Stimulated activated memory B cell treated with anti-CD40 and anti-IgM and Interleukin-4, amounts not matched to agents 10 μg/mL and 1 μg/mL and 100 μg/mL, for 72 hours (primary cell): ENCODE results near the gene PRAME.
"Not testable (repeated sequence)": the region's sequence is repeated elsewhere in the genome, so short reads cannot be mapped to it uniquely, and the experiment has no call there.

Experiments
- ATAC-seq: fragments of 150-1000 bp; cut with Tn5 transposase; 2 replicates; pipeline ENCODE4 v1.10.0; 2021
- H3K27ac Mint-ChIP-seq: one replicate; pipeline ENCODE4 v1.8.0; 2022; ENCODE audit warnings: mild to moderate bottlenecking, mixed read lengths
- H3K27me3 Mint-ChIP-seq: one replicate; pipeline ENCODE4 v1.8.0; 2022; ENCODE audit warnings: mixed read lengths
- H3K36me3 Mint-ChIP-seq: one replicate; pipeline ENCODE4 v1.8.0; 2022; ENCODE audit warnings: mixed read lengths
- H3K4me1 Mint-ChIP-seq: one replicate; pipeline ENCODE4 v1.8.0; 2022; ENCODE audit warnings: mixed read lengths
- H3K4me3 Mint-ChIP-seq: one replicate; pipeline ENCODE4 v1.8.0; 2022; ENCODE audit warnings: mild to moderate bottlenecking, moderate library complexity, mixed read lengths
- H3K9me3 Mint-ChIP-seq: one replicate; pipeline ENCODE4 v1.8.0; 2022; ENCODE audit warnings: mixed read lengths

The PRAME gene

GRCh38 chr22:22558972-22559603 lies at the start of gene PRAME:
TSS of gene PRAME (minus strand) at chr22:22559265. CDS start at chr22:22556832, 2,433 bp downstream.
- H3K9me3 Mint-ChIP-seq, result no peaks in the 10 kb centered on the region
- H3K27ac Mint-ChIP-seq, result no peak within 1 kb of the TSS
- peak; percentile 76 for ATAC-seq
- peaks cover 24% of the 10 kb centered on the region for H3K4me1 Mint-ChIP-seq
- no peaks in the 10 kb centered on the region for H3K27me3 Mint-ChIP-seq
- no peaks in the 10 kb centered on the region for H3K36me3 Mint-ChIP-seq
- H3K4me3 Mint-ChIP-seq, result peak within 1 kb of the TSS; percentile 46

GRCh38 chr22:22608022-22608421 lies 49.0 kb upstream of the PRAME start:
- H3K4me1 Mint-ChIP-seq, result peaks cover 31% of the 10 kb centered on the region
- H3K9me3 Mint-ChIP-seq, H3K27me3 Mint-ChIP-seq, H3K4me3 Mint-ChIP-seq, H3K27ac Mint-ChIP-seq, H3K36me3 Mint-ChIP-seq, ATAC-seq: not testable (repeated sequence)

GRCh38 chr22:22605074-22605404 lies 46.0 kb upstream of the PRAME start:
- Mint-ChIP-seq H3K4me3 (no peak overlapping the region), H3K4me1 (peaks cover 31% of the 10 kb centered on the region), H3K27ac (no peak overlapping the region), H3K9me3 (peaks cover 6% of the 10 kb centered on the region), H3K27me3 (no peaks in the 10 kb centered on the region), H3K36me3 (no peaks in the 10 kb centered on the region)
- ATAC-seq, result peak; percentile 72

GRCh38 chr22:22604326-22605073 lies 45.4 kb upstream of the PRAME start:
- peak; percentile 39 for ATAC-seq
- Mint-ChIP-seq H3K9me3 (peaks cover 6% of the 10 kb centered on the region), H3K27ac (no peak overlapping the region)

GRCh38 chr22:22603470-22603947 lies 44.4 kb upstream of the PRAME start:
- H3K4me1 Mint-ChIP-seq, result peaks cover 29% of the 10 kb centered on the region
- H3K27ac Mint-ChIP-seq, result no peak overlapping the region
- no peak overlapping the region for H3K4me3 Mint-ChIP-seq
- peaks cover 6% of the 10 kb centered on the region for H3K9me3 Mint-ChIP-seq
- no peak for ATAC-seq
- H3K27me3 Mint-ChIP-seq, result no peaks in the 10 kb centered on the region
- H3K36me3 Mint-ChIP-seq, result no peaks in the 10 kb centered on the region

More at GRCh38 chr22:22604326-22605073, 45.4 kb upstream of the PRAME start:
- H3K4me1 Mint-ChIP-seq, result peaks cover 29% of the 10 kb centered on the region
- H3K27me3 Mint-ChIP-seq, result no peaks in the 10 kb centered on the region
- no peaks in the 10 kb centered on the region for H3K36me3 Mint-ChIP-seq
- no peak overlapping the region for H3K4me3 Mint-ChIP-seq

GRCh38 chr22:22600531-22601261 lies 41.6 kb upstream of the PRAME start:
- no peaks in the 10 kb centered on the region for H3K36me3 Mint-ChIP-seq
- peaks cover 42% of the 10 kb centered on the region for H3K4me1 Mint-ChIP-seq
- no peak for ATAC-seq
- peaks cover 6% of the 10 kb centered on the region for H3K9me3 Mint-ChIP-seq
- no peak overlapping the region for H3K27ac Mint-ChIP-seq
- H3K27me3 Mint-ChIP-seq, result no peaks in the 10 kb centered on the region
- no peak overlapping the region for H3K4me3 Mint-ChIP-seq

GRCh38 chr22:22599248-22599647 lies 40.2 kb upstream of the PRAME start:
- H3K9me3 Mint-ChIP-seq, result peaks cover 6% of the 10 kb centered on the region
- peaks cover 29% of the 10 kb centered on the region for H3K4me1 Mint-ChIP-seq
- no peak for ATAC-seq
- H3K36me3 Mint-ChIP-seq, result no peaks in the 10 kb centered on the region
- H3K27ac Mint-ChIP-seq, result peak overlapping the region; percentile 43
- no peaks in the 10 kb centered on the region for H3K27me3 Mint-ChIP-seq
- H3K4me3 Mint-ChIP-seq, result no peak overlapping the region

- peak; percentile 41 for ATAC-seq
- peaks cover 4% of the 10 kb centered on the region for H3K9me3 Mint-ChIP-seq
- no peaks in the 10 kb centered on the region for H3K36me3 Mint-ChIP-seq
- H3K4me1 Mint-ChIP-seq, result peaks cover 32% of the 10 kb centered on the region
- H3K27me3 Mint-ChIP-seq, result no peaks in the 10 kb centered on the region
- no peak overlapping the region for H3K4me3 Mint-ChIP-seq
- no peak overlapping the region for H3K27ac Mint-ChIP-seq
These were observed 39.1 kb upstream of the PRAME start for GRCh38 chr22:22598144-22598543.

GRCh38 chr22:22595001-22595835 lies 36.2 kb upstream of the PRAME start:
- no peaks in the 10 kb centered on the region for H3K36me3 Mint-ChIP-seq
- ATAC-seq, result no peak
- H3K27me3 Mint-ChIP-seq, result no peaks in the 10 kb centered on the region
- no peak overlapping the region for H3K27ac Mint-ChIP-seq
- H3K4me3 Mint-ChIP-seq, result no peak overlapping the region
- peaks cover 4% of the 10 kb centered on the region for H3K9me3 Mint-ChIP-seq
- H3K4me1 Mint-ChIP-seq, result peaks cover 32% of the 10 kb centered on the region

GRCh38 chr22:22593964-22594656 lies 35.0 kb upstream of the PRAME start:
- Mint-ChIP-seq H3K4me1 (peaks cover 28% of the 10 kb centered on the region), H3K27ac (peak overlapping the region; percentile 36), H3K4me3 (no peak overlapping the region), H3K9me3 (peaks cover 4% of the 10 kb centered on the region), H3K36me3 (no peaks in the 10 kb centered on the region), H3K27me3 (no peaks in the 10 kb centered on the region)
- peak; percentile 67 for ATAC-seq

- Mint-ChIP-seq H3K4me1 (peaks cover 27% of the 10 kb centered on the region), H3K9me3 (peaks cover 4% of the 10 kb centered on the region), H3K4me3 (no peak overlapping the region), H3K36me3 (no peaks in the 10 kb centered on the region), H3K27ac (no peak overlapping the region), H3K27me3 (no peaks in the 10 kb centered on the region)
- no peak for ATAC-seq
These were observed 34.2 kb upstream of the PRAME start for GRCh38 chr22:22593250-22593649.

- no peak for ATAC-seq
- H3K27ac Mint-ChIP-seq, result no peak overlapping the region
- H3K4me1 Mint-ChIP-seq, result peaks cover 24% of the 10 kb centered on the region
- H3K4me3 Mint-ChIP-seq, result no peak overlapping the region
- no peaks in the 10 kb centered on the region for H3K27me3 Mint-ChIP-seq
- H3K9me3 Mint-ChIP-seq, result no peaks in the 10 kb centered on the region
- H3K36me3 Mint-ChIP-seq, result no peaks in the 10 kb centered on the region
These were observed 32.6 kb upstream of the PRAME start for GRCh38 chr22:22591348-22592299.

- Mint-ChIP-seq H3K4me1 (peaks cover 33% of the 10 kb centered on the region), H3K27ac (no peak overlapping the region), H3K27me3 (no peaks in the 10 kb centered on the region), H3K9me3 (no peaks in the 10 kb centered on the region), H3K4me3 (no peak overlapping the region), H3K36me3 (no peaks in the 10 kb centered on the region)
- no peak for ATAC-seq
These were observed 31.2 kb upstream of the PRAME start for GRCh38 chr22:22590136-22590891.
